BLaER1 treated with 17β-estradiol and CSF1 and Interleukin-3, amounts not matched to agents 10 nM and 100 nM (cell line): ENCODE results near the gene SLC8B1.

Source experiments
- H3K27ac ChIP-seq, 11 experiments: shearing (Covaris generic); formaldehyde crosslinking; 2 replicates each; pipeline ENCODE4 v1.8.1; 2022
- H3K27me3 ChIP-seq, 11 experiments: shearing (Covaris generic); formaldehyde crosslinking; 2 replicates each; pipeline ENCODE4 v1.8.1; 2022
- H3K36me3 ChIP-seq, 11 experiments: shearing (Covaris generic); formaldehyde crosslinking; 2 replicates each; pipeline ENCODE4 v1.8.1; 2022
- H3K4me1 ChIP-seq, 10 experiments: shearing (Covaris generic); formaldehyde crosslinking; 2 replicates each; pipeline ENCODE4 v1.8.1; 2022
- H3K4me2 ChIP-seq, 11 experiments: shearing (Covaris generic); formaldehyde crosslinking; 2 replicates each; pipeline ENCODE4 v1.8.1; 2022
- H3K4me3 ChIP-seq, 10 experiments: shearing (Covaris generic); formaldehyde crosslinking; 2 replicates each; pipeline ENCODE4 v1.8.1; 2022
- H3K9ac ChIP-seq, 11 experiments: shearing (Covaris generic); formaldehyde crosslinking; 2 replicates each; pipeline ENCODE4 v1.8.1; 2022
- H3K9me3 ChIP-seq, 11 experiments: shearing (Covaris generic); formaldehyde crosslinking; replicated peaks in 1 of 11; 2 replicates each; pipeline ENCODE4 v1.8.1; 2022
- H4K20me1 ChIP-seq, 11 experiments: shearing (Covaris generic); formaldehyde crosslinking; 2 replicates each; pipeline ENCODE4 v1.8.1; 2022
- Cebpa-rat ChIP-seq, 11 experiments: shearing (Covaris generic); IDR thresholded peaks; 2 replicates each; pipeline ENCODE4 v1.8.1; 2022

Gene SLC8B1

DNA sequence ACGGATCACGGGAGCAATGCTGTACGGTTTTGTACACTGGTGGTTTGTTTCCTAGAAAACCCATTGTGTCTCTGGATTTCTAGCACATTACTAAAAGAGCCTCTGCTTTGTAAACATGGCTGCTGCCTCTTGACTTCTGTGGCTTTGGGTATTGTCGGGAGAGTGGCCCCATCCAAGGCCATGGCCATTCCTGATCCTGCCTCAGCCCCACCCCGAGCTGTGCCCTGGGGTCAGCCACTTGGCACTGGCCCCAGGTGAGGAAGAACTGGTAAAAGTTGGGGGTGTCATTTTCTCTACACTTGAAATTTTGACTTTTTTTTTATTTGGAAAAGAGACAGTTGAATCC lies 36.5 kb downstream of the SLC8B1 start:
- Histone ChIP-seq H3K27me3 (peaks cover 0 to 5% (median 0%) of the 10 kb centered on the region in 11 experiments; a peak in 3 of 22 replicates), H3K27ac (no peak overlapping the region), H3K4me1 (peaks cover 46 to 56% (median 52%) of the 10 kb centered on the region in 10 experiments), H3K9me3 (no peaks in the 10 kb centered on the region), H3K36me3 (peaks cover 0 to 59% (median 0%) of the 10 kb centered on the region in 11 experiments; a peak in 6 of 22 replicates), H4K20me1 (peaks cover 0 to 62% (median 29%) of the 10 kb centered on the region in 11 experiments; a peak in 16 of 22 replicates), H3K4me2 (peak overlapping the region; percentile 69 to 84 (median 77)), H3K9ac (no peak overlapping the region; a peak in 1 of 22 replicates), H3K4me3 (no peak overlapping the region)
- TF ChIP-seq Cebpa-rat (IDR thresholded peaks at IDR 0.05): no peak

- Histone ChIP-seq H3K9ac (no peak overlapping the region), H3K27me3 (peaks cover 0 to 5% (median 0%) of the 10 kb centered on the region in 11 experiments; a peak in 3 of 22 replicates), H3K4me2 (peak overlapping the region; percentile 69 to 84 (median 77)), H3K4me3 (no peak overlapping the region), H3K9me3 (no peaks in the 10 kb centered on the region), H3K36me3 (peaks cover 0 to 64% (median 0%) of the 10 kb centered on the region in 11 experiments; a peak in 6 of 22 replicates), H3K27ac (no peak overlapping the region), H3K4me1 (peaks cover 46 to 50% (median 48%) of the 10 kb centered on the region in 10 experiments), H4K20me1 (peaks cover 0 to 67% (median 29%) of the 10 kb centered on the region in 11 experiments; a peak in 17 of 22 replicates)
- peak in 2 of 11 experiments; percentile 24 to 56; a peak in 1 of 22 replicates for TF ChIP-seq Cebpa-rat (IDR thresholded peaks at IDR 0.05)
Measured at GRCh38 chr12:113297621-113298471, 37.1 kb downstream of the SLC8B1 start.

GRCh38 chr12:113297214-113297587 lies 37.7 kb downstream of the SLC8B1 start:
- Histone ChIP-seq H4K20me1 (peaks cover 0 to 74% (median 29%) of the 10 kb centered on the region in 11 experiments; a peak in 17 of 22 replicates), H3K9ac (no peak overlapping the region), H3K27me3 (peaks cover 0 to 5% (median 0%) of the 10 kb centered on the region in 11 experiments; a peak in 3 of 22 replicates), H3K9me3 (no peaks in the 10 kb centered on the region), H3K4me1 (peaks cover 39 to 44% (median 42%) of the 10 kb centered on the region in 10 experiments), H3K27ac (no peak overlapping the region), H3K36me3 (peaks cover 0 to 64% (median 0%) of the 10 kb centered on the region in 11 experiments; a peak in 6 of 22 replicates), H3K4me2 (peak overlapping the region; percentile 69 to 84 (median 77); a peak in 20 of 22 replicates), H3K4me3 (no peak overlapping the region)
- no peak for TF ChIP-seq Cebpa-rat (IDR thresholded peaks at IDR 0.05)

DNA sequence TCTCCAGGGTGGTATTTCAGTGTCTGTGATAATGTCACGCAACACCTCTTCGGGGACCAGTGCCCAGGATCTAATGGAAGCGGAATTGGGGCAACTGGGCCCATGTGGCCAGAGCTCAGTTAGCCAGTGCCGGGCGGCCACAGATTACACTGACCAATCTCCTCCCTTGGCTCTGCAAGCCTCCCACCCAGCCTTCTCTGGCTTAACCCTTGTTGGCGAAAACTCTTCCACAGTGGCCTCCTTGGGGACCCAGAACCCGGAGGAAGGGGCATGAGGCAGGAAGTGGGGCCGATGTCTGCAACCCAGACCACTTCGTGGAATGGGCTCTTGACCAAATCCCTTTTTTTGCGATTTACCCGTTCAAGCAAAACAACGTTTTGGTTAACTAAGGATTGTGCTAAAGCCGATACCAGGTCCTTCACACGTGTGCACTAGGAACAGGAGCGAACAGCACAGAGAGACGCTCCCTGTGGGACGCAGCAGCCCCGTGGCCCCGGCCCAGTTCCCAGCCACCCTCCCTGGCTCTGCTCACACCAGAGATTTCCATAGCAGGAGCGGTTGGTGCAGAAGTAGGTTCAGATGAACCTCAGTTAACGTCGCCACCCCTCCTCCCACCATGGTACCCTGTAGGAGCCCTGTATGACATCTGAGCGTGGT lies 38.2 kb downstream of the SLC8B1 start:
- Histone ChIP-seq H3K4me2 (peak overlapping the region; percentile 69 to 84 (median 77); a peak in 19 of 22 replicates), H3K27me3 (peaks cover 0 to 5% (median 0%) of the 10 kb centered on the region in 11 experiments; a peak in 3 of 22 replicates), H3K9ac (no peak overlapping the region), H3K4me3 (no peak overlapping the region), H4K20me1 (peaks cover 0 to 76% (median 29%) of the 10 kb centered on the region in 11 experiments; a peak in 17 of 22 replicates), H3K36me3 (peaks cover 0 to 64% (median 0%) of the 10 kb centered on the region in 11 experiments; a peak in 6 of 22 replicates), H3K9me3 (no peaks in the 10 kb centered on the region), H3K27ac (no peak overlapping the region), H3K4me1 (peaks cover 35 to 41% (median 38%) of the 10 kb centered on the region in 10 experiments)
- no peak for TF ChIP-seq Cebpa-rat (IDR thresholded peaks at IDR 0.05)

GRCh38 chr12:113295886-113296556 lies 38.9 kb downstream of the SLC8B1 start:
- Histone ChIP-seq H3K4me2 (peak overlapping the region in 5 of 11 experiments; percentile 77 to 84 (median 82); a peak in 3 of 22 replicates), H3K4me1 (peaks cover 35 to 41% (median 38%) of the 10 kb centered on the region in 10 experiments), H3K27ac (no peak overlapping the region), H3K4me3 (no peak overlapping the region), H3K36me3 (peaks cover 0 to 69% (median 0%) of the 10 kb centered on the region in 11 experiments; a peak in 6 of 22 replicates), H3K27me3 (peaks cover 0 to 5% (median 0%) of the 10 kb centered on the region in 11 experiments; a peak in 2 of 22 replicates), H4K20me1 (peaks cover 0 to 83% (median 29%) of the 10 kb centered on the region in 11 experiments; a peak in 17 of 22 replicates), H3K9ac (no peak overlapping the region), H3K9me3 (no peaks in the 10 kb centered on the region)
- TF ChIP-seq Cebpa-rat (IDR thresholded peaks at IDR 0.05): no peak

DNA sequence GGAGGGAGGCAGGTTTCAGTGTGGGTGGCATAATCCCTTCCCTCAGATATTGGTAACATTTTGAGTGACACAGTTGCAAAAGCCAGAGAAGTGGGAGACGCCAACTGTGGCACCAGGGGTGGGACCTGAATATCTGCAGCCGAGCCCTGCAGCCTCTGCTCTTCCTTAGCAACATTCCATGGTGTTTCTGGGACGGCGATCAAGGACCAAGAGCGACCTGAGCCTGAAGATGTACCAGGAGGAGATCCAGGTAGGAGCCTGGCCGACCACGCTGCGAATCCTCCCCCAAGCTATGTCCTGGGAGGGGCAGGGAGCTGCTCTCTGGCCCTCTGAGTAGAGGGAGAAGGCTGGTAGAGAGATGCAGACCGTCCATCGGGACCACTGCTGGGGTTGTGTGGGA lies 41.8 kb downstream of the SLC8B1 start:
- Histone ChIP-seq H3K4me2 (no peak overlapping the region), H3K4me3 (no peak overlapping the region), H4K20me1 (peaks cover 0 to 86% (median 6%) of the 10 kb centered on the region in 11 experiments; a peak in 14 of 22 replicates), H3K27me3 (peaks cover 0 to 5% (median 0%) of the 10 kb centered on the region in 11 experiments; a peak in 1 of 22 replicates), H3K9ac (no peak overlapping the region), H3K9me3 (no peaks in the 10 kb centered on the region), H3K36me3 (peaks cover 0 to 98% (median 0%) of the 10 kb centered on the region in 11 experiments; a peak in 6 of 22 replicates), H3K4me1 (peaks cover 14 to 20% (median 18%) of the 10 kb centered on the region in 10 experiments), H3K27ac (no peak overlapping the region)
- TF ChIP-seq Cebpa-rat (IDR thresholded peaks at IDR 0.05): no peak

DNA sequence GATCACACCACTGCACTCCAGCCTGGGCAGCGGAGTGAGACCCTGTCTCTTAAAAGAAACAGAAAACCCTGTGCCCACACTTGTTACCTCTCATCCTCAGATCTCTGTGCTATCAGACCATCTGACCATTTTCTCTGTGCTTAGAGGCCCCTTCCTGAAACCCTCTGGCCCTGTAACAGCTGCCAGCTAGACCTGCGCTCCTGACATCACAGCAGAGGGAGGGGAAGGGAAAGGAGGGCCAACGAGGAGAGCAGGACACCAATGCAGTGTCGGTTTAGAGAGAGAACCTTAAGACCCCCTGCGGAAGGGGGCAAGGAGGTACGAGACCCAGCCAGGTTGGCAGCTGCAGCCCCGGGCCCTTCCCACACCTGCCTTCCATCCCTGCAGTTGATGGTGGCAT lies 42.4 kb downstream of the SLC8B1 start:
- H3K27me3 ChIP-seq: 0 out of 22 replicates have a peak, but pooled peaks cover 0 to 5% (median 0%) of the 10 kb centered on the region in 11 experiments
- H3K36me3 ChIP-seq: peaks cover 0 to 99% (median 0%) of the 10 kb centered on the region in 11 experiments; a peak in 6 of 22 replicates
- H3K4me3 ChIP-seq: no peak overlapping the region
- no peak for TF ChIP-seq Cebpa-rat (IDR thresholded peaks at IDR 0.05)
- no peak overlapping the region for H3K9ac ChIP-seq
- no peaks in the 10 kb centered on the region for H3K9me3 ChIP-seq
- H4K20me1 ChIP-seq: peaks cover 0 to 86% (median 6%) of the 10 kb centered on the region in 11 experiments; a peak in 12 of 22 replicates
- H3K4me1 ChIP-seq: peaks cover 8 to 15% (median 13%) of the 10 kb centered on the region in 10 experiments
- no peak overlapping the region for H3K27ac ChIP-seq
- H3K4me2 ChIP-seq: no peak overlapping the region

DNA sequence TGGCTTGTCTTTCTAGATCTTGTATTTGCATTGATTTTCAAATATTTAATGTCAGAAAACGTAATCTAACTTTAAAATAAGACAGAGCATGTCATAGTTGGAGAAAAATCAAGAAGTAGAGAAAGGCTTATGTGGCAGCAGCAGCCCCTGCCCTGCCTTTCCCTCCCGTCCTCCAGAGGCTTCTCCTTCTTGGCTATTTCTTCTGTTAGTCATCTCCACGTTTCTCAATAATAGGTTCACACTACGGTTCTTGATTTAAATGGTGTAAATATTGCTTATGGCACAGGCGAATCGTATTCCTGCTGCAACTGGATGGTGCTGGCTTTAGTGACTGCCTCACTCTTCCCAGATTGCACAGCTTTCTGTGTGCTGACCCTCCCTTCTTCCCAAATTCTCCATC lies 42.8 kb downstream of the SLC8B1 start:
- Histone ChIP-seq H3K4me1 (peaks cover 3 to 10% (median 8%) of the 10 kb centered on the region in 10 experiments), H4K20me1 (peaks cover 0 to 87% (median 6%) of the 10 kb centered on the region in 11 experiments; a peak in 12 of 22 replicates), H3K9me3 (no peaks in the 10 kb centered on the region), H3K27ac (no peak overlapping the region), H3K9ac (no peak overlapping the region), H3K4me3 (no peak overlapping the region), H3K27me3 (0 out of 22 replicates have a peak, but pooled peaks cover 0 to 3% (median 0%) of the 10 kb centered on the region in 11 experiments), H3K4me2 (no peak overlapping the region), H3K36me3 (peaks cover 0 to 99% (median 0%) of the 10 kb centered on the region in 11 experiments; a peak in 6 of 22 replicates)
- no peak for TF ChIP-seq Cebpa-rat (IDR thresholded peaks at IDR 0.05)
